Osteocyte (in vitro differentiated cells): Measurements from ENCODE around the gene AKR1D1. TPM values are rescaled to one million over a fixed set of nuclear protein-coding genes. Genes with fewer than 3 reads are reported as not detected.
"Not testable (repeated sequence)": the region's sequence is repeated elsewhere in the genome, so short reads cannot be mapped to it uniquely, and the experiment has no call there.

Source experiments
- DNase-seq: peaks from one replicate; pipeline ENCODE4 v3.0.0; 2021; ENCODE audit warnings: mixed read lengths; ENCODE audit not compliant: unreplicated experiment; ENCODE audit errors: extremely low spot score
- H3K27ac Mint-ChIP-seq: one replicate; pipeline ENCODE4 v1.8.0; 2021; ENCODE audit warnings: mild to moderate bottlenecking, mixed read lengths; ENCODE audit not compliant: unreplicated experiment
- H3K27me3 Mint-ChIP-seq: one replicate; pipeline ENCODE4 v1.8.0; 2021; ENCODE audit warnings: mixed read lengths; ENCODE audit not compliant: unreplicated experiment
- H3K36me3 Mint-ChIP-seq: one replicate; pipeline ENCODE4 v1.8.0; 2021; ENCODE audit warnings: mixed read lengths; ENCODE audit not compliant: unreplicated experiment
- H3K4me1 Mint-ChIP-seq: one replicate; pipeline ENCODE4 v1.8.0; 2021; ENCODE audit warnings: mixed read lengths; ENCODE audit not compliant: unreplicated experiment
- H3K4me3 Mint-ChIP-seq: one replicate; pipeline ENCODE4 v1.8.0; 2021; ENCODE audit warnings: mild to moderate bottlenecking, moderate library complexity, mixed read lengths; ENCODE audit not compliant: unreplicated experiment
- H3K9me3 Mint-ChIP-seq: one replicate; pipeline ENCODE4 v1.8.0; 2021; ENCODE audit warnings: mixed read lengths; ENCODE audit not compliant: unreplicated experiment
- total RNA-seq: library from RNA; stranded (reverse); gene quantifications from 2 replicates; pipeline ENCODE4 v1.2.1, GENCODE V29; 2021
- TF ChIP-seq, protein P1 (sequence below): fragments of 200-600 bp; sonication (generic); IDR thresholded peaks from 2 replicates; pipeline ENCODE4 v1.5.0; 2021; ENCODE audit warnings: antibody characterized with exemption, mild to moderate bottlenecking, moderate library complexity

Gene AKR1D1
- total RNA-seq, 1 donor from 2014 or later = not detected

- Mint-ChIP-seq H3K4me1 (no peaks in the 10 kb centered on the region), H3K27ac (no peak overlapping the region), H3K4me3 (no peak overlapping the region), H3K27me3 (peaks cover 2% of the 10 kb centered on the region), H3K36me3 (no peaks in the 10 kb centered on the region), H3K9me3 (no peaks in the 10 kb centered on the region)
- TF ChIP-seq, protein P1, sequence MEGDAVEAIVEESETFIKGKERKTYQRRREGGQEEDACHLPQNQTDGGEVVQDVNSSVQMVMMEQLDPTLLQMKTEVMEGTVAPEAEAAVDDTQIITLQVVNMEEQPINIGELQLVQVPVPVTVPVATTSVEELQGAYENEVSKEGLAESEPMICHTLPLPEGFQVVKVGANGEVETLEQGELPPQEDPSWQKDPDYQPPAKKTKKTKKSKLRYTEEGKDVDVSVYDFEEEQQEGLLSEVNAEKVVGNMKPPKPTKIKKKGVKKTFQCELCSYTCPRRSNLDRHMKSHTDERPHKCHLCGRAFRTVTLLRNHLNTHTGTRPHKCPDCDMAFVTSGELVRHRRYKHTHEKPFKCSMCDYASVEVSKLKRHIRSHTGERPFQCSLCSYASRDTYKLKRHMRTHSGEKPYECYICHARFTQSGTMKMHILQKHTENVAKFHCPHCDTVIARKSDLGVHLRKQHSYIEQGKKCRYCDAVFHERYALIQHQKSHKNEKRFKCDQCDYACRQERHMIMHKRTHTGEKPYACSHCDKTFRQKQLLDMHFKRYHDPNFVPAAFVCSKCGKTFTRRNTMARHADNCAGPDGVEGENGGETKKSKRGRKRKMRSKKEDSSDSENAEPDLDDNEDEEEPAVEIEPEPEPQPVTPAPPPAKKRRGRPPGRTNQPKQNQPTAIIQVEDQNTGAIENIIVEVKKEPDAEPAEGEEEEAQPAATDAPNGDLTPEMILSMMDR = no peak
- no peak for DNase-seq
Observed at GRCh38 chr7:138091032-138091431, 14.8 kb downstream of the AKR1D1 start.

GRCh38 chr7:138091840-138092239 is 15.6 kb downstream of the AKR1D1 start:
- not testable (repeated sequence) for H3K27me3 Mint-ChIP-seq, H3K9me3 Mint-ChIP-seq, H3K27ac Mint-ChIP-seq, DNase-seq, H3K4me1 Mint-ChIP-seq, H3K36me3 Mint-ChIP-seq, H3K4me3 Mint-ChIP-seq

DNA sequence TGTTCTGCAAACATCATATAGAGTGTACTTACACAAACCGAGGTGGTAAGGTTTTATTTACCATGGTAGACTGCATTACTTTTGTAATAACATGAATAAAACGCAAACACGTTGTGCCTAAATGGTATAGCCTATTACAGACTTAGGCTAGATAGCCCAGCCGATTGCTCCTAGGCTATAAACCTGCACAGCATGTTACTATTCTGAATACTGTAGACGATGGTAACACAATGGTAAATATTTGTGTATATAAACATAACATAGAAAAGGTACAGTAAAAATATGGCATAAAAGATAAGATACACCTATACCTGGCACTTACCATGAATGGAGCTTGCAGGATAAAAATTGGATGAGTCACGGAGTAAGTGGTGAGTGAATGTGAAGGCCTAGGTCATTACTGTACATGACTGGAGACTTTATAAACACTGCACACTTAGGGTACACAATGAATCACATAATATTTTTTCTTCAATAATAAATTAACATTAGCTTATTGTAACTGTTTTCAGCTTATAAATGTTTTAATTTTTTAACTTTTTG is 16.3 kb downstream of the AKR1D1 start:
- no peak overlapping the region for H3K27ac Mint-ChIP-seq

GRCh38 chr7:138095972-138096935 is 20.0 kb downstream of the AKR1D1 start:
- Mint-ChIP-seq H3K4me1 (no peaks in the 10 kb centered on the region), H3K27me3 (peaks cover 13% of the 10 kb centered on the region), H3K4me3 (no peak overlapping the region), H3K9me3 (no peaks in the 10 kb centered on the region), H3K36me3 (no peaks in the 10 kb centered on the region), H3K27ac (no peak overlapping the region)
- DNase-seq = no peak
- TF ChIP-seq, protein P1 = no peak

More for the DNA sequence above, 16.3 kb downstream of the AKR1D1 start:
- DNase-seq = no peak
- H3K36me3 Mint-ChIP-seq = no peaks in the 10 kb centered on the region
- H3K27me3 Mint-ChIP-seq = peaks cover 9% of the 10 kb centered on the region
- H3K4me3 Mint-ChIP-seq = no peak overlapping the region
- H3K4me1 Mint-ChIP-seq = no peaks in the 10 kb centered on the region
- H3K9me3 Mint-ChIP-seq = no peaks in the 10 kb centered on the region
- TF ChIP-seq, protein P1 = no peak

DNA sequence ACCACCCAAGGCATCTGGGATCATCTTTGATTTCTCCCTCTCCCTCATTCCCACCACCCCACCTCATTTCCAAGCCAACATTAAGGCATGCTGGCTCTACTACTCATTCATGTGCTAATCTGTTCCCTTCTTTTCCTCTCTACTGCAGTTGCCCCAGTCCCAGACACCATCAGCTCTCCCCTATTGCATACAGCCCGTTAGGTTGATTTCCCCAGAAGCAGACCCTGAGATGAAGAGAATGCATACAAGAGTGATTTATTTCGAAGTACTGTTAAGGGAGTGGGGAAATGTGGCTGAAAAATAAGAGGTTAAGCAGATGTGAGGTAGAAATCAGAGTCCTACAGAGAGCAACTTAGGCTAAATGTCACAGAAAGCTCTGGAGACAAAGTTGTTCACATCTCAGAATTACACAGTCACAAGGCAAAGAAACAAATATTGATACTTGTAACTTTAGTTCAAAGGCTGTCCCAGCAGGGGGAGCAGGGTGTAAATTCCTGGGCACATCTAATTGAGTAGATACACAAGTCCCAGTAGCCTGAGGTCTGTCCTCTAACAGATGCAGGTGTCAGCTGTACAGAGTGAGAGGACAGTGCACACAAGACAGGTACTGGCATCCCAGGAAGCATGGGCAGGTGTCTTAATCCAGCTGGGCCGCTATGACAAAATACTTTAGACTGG is 20.9 kb downstream of the AKR1D1 start:
- Mint-ChIP-seq H3K27ac (no peak overlapping the region), H3K4me3 (no peak overlapping the region), H3K4me1 (no peaks in the 10 kb centered on the region), H3K9me3 (no peaks in the 10 kb centered on the region), H3K27me3 (peaks cover 12% of the 10 kb centered on the region), H3K36me3 (no peaks in the 10 kb centered on the region)
- TF ChIP-seq, protein P1 = peak; percentile 45
- no peak for DNase-seq
